ENCODE results near the gene PPP1R12B.

GRCh38 chr1:202349206-202349928 lies 868 bp downstream of the PPP1R12B start:
- TF ChIP-seq CTCF (optimal IDR thresholded peaks at IDR 0.05 in 1 of 3, IDR thresholded peaks at IDR 0.05 in 1 of 3, conservative IDR thresholded peaks at IDR 0.05 in 1 of 3; ENCODE audit: extremely low read depth in 1 of 3, insufficient read depth in 2 of 3, low read length in 3 of 3), result no peak
- no peak for TF ChIP-seq EZH2 (IDR thresholded peaks at IDR 0.05; ENCODE audit: low read length)

All from keratinocyte (primary cell).